ENCODE results near the gene SUGCT.

The SUGCT gene

GRCh38 chr7:40808378-40808942 lies 673.7 kb downstream of the SUGCT start:
- H3K36me3 ChIP-seq (replicated peaks; ENCODE audit: low read depth, low read length) = no peaks in the 10 kb centered on the region
- no peak overlapping the region for H3K27ac ChIP-seq (ENCODE audit: low read length)
- no peak overlapping the region for H3K4me2 ChIP-seq (ENCODE audit: low read length)
- no peak overlapping the region for H3K9ac ChIP-seq (ENCODE audit: low read length)
- TF ChIP-seq CTCF (IDR thresholded peaks at IDR 0.05; ENCODE audit: low read depth, low read length) (no peak), EZH2phosphoT487 (IDR thresholded peaks at IDR 0.05; ENCODE audit: low read depth) (no peak)
- no peaks in the 10 kb centered on the region for H3K9me3 ChIP-seq (ENCODE audit: insufficient read depth, low read length)
- H3K4me1 ChIP-seq (ENCODE audit: low read length) = peaks cover 8% of the 10 kb centered on the region
- H3K27me3 ChIP-seq (ENCODE audit: low read depth, low read length) = no peaks in the 10 kb centered on the region
- H2AFZ ChIP-seq (ENCODE audit: low read depth, low read length) = no peak overlapping the region
- H4K20me1 ChIP-seq (ENCODE audit: insufficient read depth, low read length) = no peaks in the 10 kb centered on the region
- no peak overlapping the region for H3K4me3 ChIP-seq (ENCODE audit: low read length)
- H3K79me2 ChIP-seq (ENCODE audit: low read length) = no peaks in the 10 kb centered on the region

GRCh38 chr7:40810274-40810673 lies 675.5 kb downstream of the SUGCT start:
- TF ChIP-seq EZH2phosphoT487 (IDR thresholded peaks at IDR 0.05; ENCODE audit: low read depth) (no peak), CTCF (IDR thresholded peaks at IDR 0.05; ENCODE audit: low read depth, low read length) (no peak)
- Histone ChIP-seq H2AFZ (ENCODE audit: low read depth, low read length) (no peak overlapping the region), H3K79me2 (ENCODE audit: low read length) (no peaks in the 10 kb centered on the region), H3K36me3 (replicated peaks; ENCODE audit: low read depth, low read length) (no peaks in the 10 kb centered on the region), H3K9me3 (ENCODE audit: insufficient read depth, low read length) (no peaks in the 10 kb centered on the region), H3K4me3 (ENCODE audit: low read length) (no peak overlapping the region), H4K20me1 (ENCODE audit: insufficient read depth, low read length) (no peaks in the 10 kb centered on the region), H3K4me1 (ENCODE audit: low read length) (peaks cover 8% of the 10 kb centered on the region), H3K9ac (ENCODE audit: low read length) (no peak overlapping the region), H3K27me3 (ENCODE audit: low read depth, low read length) (no peaks in the 10 kb centered on the region), H3K27ac (ENCODE audit: low read length) (no peak overlapping the region), H3K4me2 (ENCODE audit: low read length) (no peak overlapping the region)

- Histone ChIP-seq H3K79me2 (ENCODE audit: low read length) (no peaks in the 10 kb centered on the region), H3K9ac (ENCODE audit: low read length) (no peak overlapping the region), H4K20me1 (ENCODE audit: insufficient read depth, low read length) (no peaks in the 10 kb centered on the region), H3K4me1 (ENCODE audit: low read length) (peaks cover 8% of the 10 kb centered on the region), H3K9me3 (ENCODE audit: insufficient read depth, low read length) (no peaks in the 10 kb centered on the region), H3K4me2 (ENCODE audit: low read length) (no peak overlapping the region), H3K4me3 (ENCODE audit: low read length) (no peak overlapping the region), H2AFZ (ENCODE audit: low read depth, low read length) (no peak overlapping the region), H3K36me3 (replicated peaks; ENCODE audit: low read depth, low read length) (no peaks in the 10 kb centered on the region), H3K27me3 (ENCODE audit: low read depth, low read length) (no peaks in the 10 kb centered on the region), H3K27ac (ENCODE audit: low read length) (no peak overlapping the region)
- TF ChIP-seq EZH2phosphoT487 (IDR thresholded peaks at IDR 0.05; ENCODE audit: low read depth) = no peak
- no peak for TF ChIP-seq CTCF (IDR thresholded peaks at IDR 0.05; ENCODE audit: low read depth, low read length)
Observed at GRCh38 chr7:40811666-40812065, 676.9 kb downstream of the SUGCT start.

- no peak overlapping the region for H2AFZ ChIP-seq (ENCODE audit: low read depth, low read length)
- H3K4me1 ChIP-seq (ENCODE audit: low read length) = no peaks in the 10 kb centered on the region
- no peak overlapping the region for H3K9ac ChIP-seq (ENCODE audit: low read length)
- no peaks in the 10 kb centered on the region for H3K36me3 ChIP-seq (replicated peaks; ENCODE audit: low read depth, low read length)
- TF ChIP-seq EZH2phosphoT487 (IDR thresholded peaks at IDR 0.05; ENCODE audit: low read depth) (no peak), CTCF (IDR thresholded peaks at IDR 0.05; ENCODE audit: low read depth, low read length) (no peak)
- H3K79me2 ChIP-seq (ENCODE audit: low read length) = no peaks in the 10 kb centered on the region
- H3K9me3 ChIP-seq (ENCODE audit: insufficient read depth, low read length) = no peaks in the 10 kb centered on the region
- H3K4me3 ChIP-seq (ENCODE audit: low read length) = no peak overlapping the region
- no peak overlapping the region for H3K4me2 ChIP-seq (ENCODE audit: low read length)
- H3K27me3 ChIP-seq (ENCODE audit: low read depth, low read length) = no peaks in the 10 kb centered on the region
- no peak overlapping the region for H3K27ac ChIP-seq (ENCODE audit: low read length)
- no peaks in the 10 kb centered on the region for H4K20me1 ChIP-seq (ENCODE audit: insufficient read depth, low read length)
Observed at GRCh38 chr7:40815022-40815421, 680.2 kb downstream of the SUGCT start.
